Liver (tissue), 10 donors: ENCODE measurements around the gene ASB12. TPM values are rescaled to one million over a fixed set of nuclear protein-coding genes. Genes with fewer than 3 reads are reported as not detected.

Experiments used
- DNase-seq: peaks from one replicate; pipeline ENCODE4 v3.0.0-alpha.2; 2017; ENCODE audit warnings: low spot score
- H3K27ac ChIP-seq, 2 donors: one replicate each; pipeline ENCODE4 v1.7.0; 2013; ENCODE audit warnings: inconsistent platforms in 2 of 2, low read length in 2 of 2, control low read depth in 1 of 2, low read depth in 1 of 2, mild to moderate bottlenecking in 1 of 2
- H3K27me3 ChIP-seq, 4 donors: one replicate each; pipeline versions ENCODE4 v1.6.1 to v1.7.0; 2013; ENCODE audit warnings: low read length in 3 of 4, inconsistent platforms in 1 of 4, mild to moderate bottlenecking in 1 of 4, moderate library complexity in 1 of 4; ENCODE audit not compliant: control insufficient read depth in 4 of 4, insufficient read depth in 4 of 4
- H3K36me3 ChIP-seq, 4 donors: one replicate each; pipeline versions ENCODE4 v1.6.1 to v1.7.0; 2013; ENCODE audit warnings: low read length in 3 of 4, mild to moderate bottlenecking in 3 of 4, low read depth in 1 of 4, moderate library complexity in 1 of 4; ENCODE audit not compliant: control insufficient read depth in 4 of 4, insufficient read depth in 3 of 4
- H3K4me1 ChIP-seq, 4 donors: one replicate each; pipeline versions ENCODE4 v1.6.1 to v1.7.0; 2013; ENCODE audit warnings: low read length in 3 of 4, mild to moderate bottlenecking in 3 of 4, moderate library complexity in 1 of 4; ENCODE audit not compliant: control insufficient read depth in 4 of 4, insufficient read depth in 4 of 4
- H3K4me3 ChIP-seq, 3 donors: one replicate each; pipeline versions ENCODE4 v1.6.1 to v1.7.0; 2013; ENCODE audit warnings: low read length in 3 of 3, control low read depth in 1 of 3, low read depth in 1 of 3, mild to moderate bottlenecking in 1 of 3
- H3K9ac ChIP-seq, 2 donors: one replicate each; pipeline ENCODE4 v1.7.0; 2013; ENCODE audit warnings: low read length in 2 of 2, mild to moderate bottlenecking in 2 of 2, moderate library complexity in 2 of 2, control low read depth in 1 of 2, low read depth in 1 of 2
- H3K9me3 ChIP-seq, 4 donors: one replicate each; pipeline versions ENCODE4 v1.6.1 to v1.7.0; 2013; ENCODE audit warnings: low read length in 3 of 4; ENCODE audit not compliant: control insufficient read depth in 4 of 4
- EGR1 ChIP-seq, 2 donors: IDR thresholded peaks; 2 replicates each; pipeline ENCODE4 v1.6.1; 2016 to 2018; ENCODE audit warnings: antibody characterized with exemption in 2 of 2, low read depth in 2 of 2
- FOXA1 ChIP-seq: IDR thresholded peaks from 2 replicates; pipeline ENCODE4 v1.6.1; 2016; ENCODE audit warnings: antibody characterized with exemption
- FOXA2 ChIP-seq: IDR thresholded peaks from 2 replicates; pipeline ENCODE4 v1.6.1; 2016; ENCODE audit warnings: antibody characterized with exemption
- HNF4A ChIP-seq, 2 donors: conservative IDR thresholded peaks; 2 replicates each; pipeline ENCODE4 v1.6.1; 2016; ENCODE audit warnings: antibody characterized with exemption in 2 of 2, mild to moderate bottlenecking in 2 of 2
- HNF4G ChIP-seq: IDR thresholded peaks from 2 replicates; pipeline ENCODE4 v1.6.1; 2016; ENCODE audit warnings: antibody characterized with exemption
- JUND ChIP-seq, 2 donors: IDR thresholded peaks; 2 replicates each; pipeline ENCODE4 v1.6.1; 2016; ENCODE audit warnings: antibody characterized with exemption in 2 of 2
- MAX ChIP-seq: IDR thresholded peaks from 2 replicates; pipeline ENCODE4 v1.6.1; 2016; ENCODE audit warnings: antibody characterized with exemption
- REST ChIP-seq: IDR thresholded peaks from 2 replicates; pipeline ENCODE4 v1.6.1; 2016; ENCODE audit warnings: antibody characterized with exemption, mild to moderate bottlenecking
- SP1 ChIP-seq: IDR thresholded peaks from 2 replicates; pipeline ENCODE4 v1.6.1; 2018; ENCODE audit warnings: antibody characterized with exemption, mild to moderate bottlenecking
- ZBTB33 ChIP-seq: IDR thresholded peaks from 2 replicates; pipeline ENCODE4 v1.6.1; 2016; ENCODE audit warnings: antibody characterized with exemption
- polyA plus RNA-seq, 2 donors: library from polyadenylated mRNA; stranded (reverse) in 1 of 2; unstranded in 1 of 2; fragments of 200-250 nt in 1 of 2; fragments of >200 nt in 1 of 2; fragmentation: Nextera tagmentation in 1 of 2; extraction: Ambion mirVana in 1 of 2; gene quantifications; one replicate each; pipeline versions ENCODE4 v1.2.1 to v1.2.3, GENCODE V29; 2013 to 2015
- small RNA-seq: library from RNA; depleted of rRNA; stranded (forward); fragments of <200 nt; gene quantifications from one replicate; pipeline ENCODE3, GENCODE V24; 2014
- total RNA-seq, 2 donors: library from RNA; depleted of rRNA; stranded (reverse); fragments of >200 nt; gene quantifications; one replicate each; pipeline ENCODE4 v1.2.3, GENCODE V29; 2014
- donor health status: healthy.
- donor health status: healthy.
- donor health status: healthy.
- donor health status: healthy.
- donor health status: healthy.

ASB12 gene
- total and polyA plus RNA-seq, 4 donors, result 0.03 TPM; not detected in 3

GRCh38 chrX:64182208-64182607 is 48.2 kb downstream of the ASB12 start (continued):
- TF ChIP-seq FOXA1 (no peak), JUND (IDR thresholded peaks at IDR 0.05) (no peak), MAX (no peak), HNF4A (conservative IDR thresholded peaks at IDR 0.05) (no peak), SP1 (no peak), EGR1 (IDR thresholded peaks at IDR 0.05; ENCODE audit: low read depth in 2 of 2) (no peak), ZBTB33 (no peak), FOXA2 (no peak)

- Histone ChIP-seq H3K27ac (no peak overlapping the region), H3K9ac (no peak overlapping the region), H3K9me3 (no peaks in the 10 kb centered on the region), H3K36me3 (no peaks in the 10 kb centered on the region), H3K27me3 (no peaks in the 10 kb centered on the region), H3K4me1 (no peaks in the 10 kb centered on the region), H3K4me3 (no peak overlapping the region)
- DNase-seq, result no peak
- TF ChIP-seq REST, result no peak
- no peak for TF ChIP-seq EGR1 (IDR thresholded peaks at IDR 0.05; ENCODE audit: low read depth in 2 of 2)
- no peak for TF ChIP-seq HNF4G
These were observed 53.5 kb downstream of the ASB12 start for GRCh38 chrX:64176876-64177275.

Small RNA genes lying within 50 kb of the gene (small RNA-seq; reads per million reads assigned to genes)
- not detected for gene RN7SL799P

Other genes with a start within 250 kb of the ASB12 start
- 1 to 10 TPM; 2.7 to 5.2 TPM for gene AMER1, start 24.9 kb downstream of the ASB12 start, total RNA-seq
- 1 to 10 TPM in 1 of 2 donors, under 1 TPM in 1; 0.40 to 1.3 TPM for gene AMER1, start 24.9 kb downstream of the ASB12 start, polyA plus RNA-seq
- gene MTMR8, start 164.8 kb upstream of the ASB12 start, total RNA-seq, result 1 to 10 TPM; 1.1 to 1.3 TPM
- under 1 TPM; 0.15 to 0.28 TPM for gene MTMR8, start 164.8 kb upstream of the ASB12 start, polyA plus RNA-seq